Fibroblast of skin of abdomen (primary cell): ENCODE data around the gene PLB1.
"Not testable (repeated sequence)": the region's sequence is repeated elsewhere in the genome, so short reads cannot be mapped to it uniquely, and the experiment has no call there.

Experiments
- DNase-seq: peaks from one replicate; pipeline ENCODE4 v3.0.0-alpha.2; 2013

The PLB1 gene

DNA sequence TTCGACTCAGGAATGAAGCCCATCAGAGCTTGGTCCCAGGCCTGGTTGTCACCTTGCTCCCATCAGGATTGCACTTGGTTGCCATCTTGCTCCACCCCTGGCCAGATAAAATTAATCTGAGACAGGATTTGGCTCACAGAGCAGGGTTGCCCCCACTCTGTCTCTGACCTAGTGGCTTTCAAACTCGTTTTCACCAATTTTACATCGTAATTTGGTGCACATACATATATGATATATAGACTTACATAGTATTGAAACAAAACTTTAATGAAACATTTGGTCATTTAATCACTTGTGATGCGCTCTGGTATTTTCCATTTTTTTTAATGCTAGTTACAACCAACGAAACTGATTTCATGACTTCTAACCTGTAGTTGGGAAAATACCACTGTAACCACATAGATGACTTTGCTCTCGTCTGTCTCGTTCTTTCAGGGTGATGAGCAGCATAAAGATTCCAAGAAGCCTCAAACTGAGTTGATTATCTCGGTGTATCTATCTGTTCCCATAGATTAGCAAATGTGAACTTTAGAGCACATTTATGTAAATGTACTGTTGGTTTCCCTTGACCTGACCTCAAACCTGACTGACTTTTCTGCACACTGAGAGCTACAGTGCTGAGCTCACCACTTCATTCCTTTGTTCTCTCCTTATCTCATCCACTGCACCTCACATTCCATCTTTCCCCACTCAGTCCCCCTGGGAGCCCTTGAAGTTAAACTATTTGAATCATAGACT, 30.5 kb upstream of the PLB1 start:
- DNase-seq: no peak

DNA sequence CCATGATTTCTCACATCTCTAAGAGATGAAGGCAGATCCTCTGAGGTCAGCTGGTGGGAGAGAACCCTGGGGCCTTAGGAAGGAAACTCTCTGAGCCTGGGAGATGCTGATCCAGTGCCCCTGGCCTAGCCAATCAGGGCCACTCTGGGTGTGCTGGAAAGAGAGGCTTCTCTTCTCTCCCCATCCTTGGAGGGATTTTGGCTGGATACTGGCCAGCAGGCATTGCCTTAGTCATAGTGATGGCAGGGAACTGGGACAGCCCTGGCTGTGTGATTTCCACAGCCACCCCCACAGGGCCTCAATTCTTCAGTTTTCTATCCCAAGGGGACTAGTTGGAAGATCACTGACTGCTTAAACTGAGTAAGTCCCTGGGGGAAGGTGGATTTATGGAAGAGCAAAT, 26.6 kb upstream of the PLB1 start:
- DNase-seq: peak; percentile 48

DNA sequence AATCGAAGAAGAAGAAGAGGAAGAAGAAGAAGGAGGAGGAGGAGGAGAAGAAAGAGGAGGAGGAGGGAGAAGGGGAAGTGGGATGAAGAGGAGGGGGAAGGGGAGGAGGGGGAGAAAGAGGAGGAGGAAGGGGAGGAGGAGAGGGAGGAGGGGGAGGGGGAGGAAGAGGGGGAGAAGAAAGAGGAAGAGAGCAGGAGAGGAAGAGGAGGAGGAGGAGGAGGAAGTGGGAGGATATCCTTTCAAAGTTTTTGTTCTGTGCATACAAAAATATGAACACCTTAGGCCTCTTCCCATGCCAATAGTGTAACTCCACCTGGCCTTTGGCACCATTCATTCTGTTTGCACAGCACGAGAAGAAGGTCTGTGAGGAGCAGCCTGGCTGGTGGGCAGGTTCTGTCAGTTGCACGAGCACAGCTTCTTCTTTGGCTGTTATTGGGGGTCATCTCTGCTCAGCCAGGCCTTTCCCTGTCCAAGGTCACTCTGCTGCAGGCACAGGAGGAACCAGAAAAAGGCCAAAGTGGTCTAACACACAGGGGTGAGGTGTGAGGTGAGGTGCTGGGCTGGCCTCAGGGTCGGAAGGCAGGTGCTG, 25.8 kb upstream of the PLB1 start:
- no peak for DNase-seq

DNA sequence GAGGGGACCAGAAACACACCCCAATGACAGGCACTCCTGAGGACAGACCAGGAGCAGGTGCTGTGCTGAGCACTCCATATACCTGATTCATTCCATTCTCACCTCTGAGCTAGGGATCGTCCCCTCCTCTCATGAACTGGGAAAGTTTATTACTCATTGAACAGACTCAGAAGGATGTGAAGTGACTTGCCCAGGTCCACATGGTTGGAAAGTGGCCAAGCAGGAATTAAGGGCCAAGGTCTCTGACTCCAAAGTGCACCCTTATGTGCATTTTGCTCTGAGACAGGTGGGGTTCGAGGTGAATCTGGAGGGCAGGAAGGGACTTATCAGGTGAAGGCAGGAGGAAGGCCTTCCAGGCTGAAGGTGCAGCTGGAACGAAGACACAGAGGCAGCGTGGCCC, 25.1 kb upstream of the PLB1 start:
- DNase-seq: no peak

DNA sequence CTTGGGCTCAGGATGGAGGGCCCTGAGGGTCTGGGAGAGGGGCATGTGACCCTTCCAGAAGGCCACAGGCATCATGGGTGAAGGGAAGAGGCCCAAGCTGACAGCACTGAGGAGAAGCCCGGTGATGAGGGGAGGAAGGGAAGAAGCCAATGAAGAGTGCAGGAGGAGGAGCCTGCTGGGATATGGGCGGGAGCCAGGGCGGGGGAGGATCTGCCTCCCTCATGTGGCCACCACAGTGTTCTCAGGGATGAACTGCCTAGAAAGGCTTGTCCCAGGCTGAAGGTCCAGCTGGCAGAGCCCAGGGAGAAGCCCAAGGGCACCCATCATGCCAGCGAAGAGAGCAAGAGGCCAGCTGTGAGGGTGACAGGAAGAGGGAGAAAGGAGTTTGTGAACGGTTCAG, 24.6 kb upstream of the PLB1 start:
- DNase-seq: no peak

DNA sequence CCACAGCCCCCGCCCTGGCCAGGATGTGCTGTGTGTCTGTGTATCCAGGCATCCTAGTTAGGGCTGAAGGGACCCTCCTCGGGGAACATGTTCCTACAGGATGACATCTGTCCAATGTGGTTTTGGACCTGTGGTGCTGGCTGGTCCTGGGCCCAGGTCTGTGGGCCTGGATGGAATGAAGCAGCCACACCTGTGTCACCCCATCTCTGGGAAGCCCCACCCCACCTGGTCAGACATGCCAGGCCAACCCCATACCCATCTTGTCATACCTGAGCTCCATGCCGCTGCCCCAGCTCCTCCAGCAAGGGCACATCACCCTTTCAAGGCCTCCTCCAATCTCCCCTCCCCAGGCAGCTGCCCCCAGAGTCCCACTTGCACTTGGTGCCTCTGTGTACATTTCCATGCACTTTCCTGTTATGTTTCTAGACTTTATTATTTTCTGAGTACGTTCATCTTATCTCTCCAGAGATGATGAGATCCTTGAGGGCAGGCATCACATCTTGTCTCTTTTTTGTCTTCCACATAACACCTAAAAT, 24.1 kb upstream of the PLB1 start:
- DNase-seq: no peak

DNA sequence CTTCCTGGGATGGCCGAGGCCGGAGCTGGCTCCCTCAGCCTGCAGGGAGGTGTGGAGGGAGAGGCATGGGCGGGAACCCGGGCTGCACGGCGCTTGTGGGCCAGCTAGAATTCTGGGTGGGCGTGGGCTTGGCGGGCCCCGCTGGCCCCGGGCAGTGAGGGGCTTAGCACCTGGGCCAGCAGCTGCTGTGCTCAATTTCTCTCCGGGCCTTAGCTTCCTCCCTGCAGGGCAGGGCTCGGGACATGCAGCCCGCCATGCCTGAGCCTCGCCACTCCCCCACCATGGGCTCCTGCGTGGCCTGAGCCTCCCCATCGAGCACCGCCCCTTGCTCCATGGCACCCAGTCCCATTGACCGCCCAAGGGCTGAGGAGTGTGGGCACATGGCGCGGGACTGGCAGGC, 23.2 kb upstream of the PLB1 start:
- DNase-seq: not testable (repeated sequence)

DNA sequence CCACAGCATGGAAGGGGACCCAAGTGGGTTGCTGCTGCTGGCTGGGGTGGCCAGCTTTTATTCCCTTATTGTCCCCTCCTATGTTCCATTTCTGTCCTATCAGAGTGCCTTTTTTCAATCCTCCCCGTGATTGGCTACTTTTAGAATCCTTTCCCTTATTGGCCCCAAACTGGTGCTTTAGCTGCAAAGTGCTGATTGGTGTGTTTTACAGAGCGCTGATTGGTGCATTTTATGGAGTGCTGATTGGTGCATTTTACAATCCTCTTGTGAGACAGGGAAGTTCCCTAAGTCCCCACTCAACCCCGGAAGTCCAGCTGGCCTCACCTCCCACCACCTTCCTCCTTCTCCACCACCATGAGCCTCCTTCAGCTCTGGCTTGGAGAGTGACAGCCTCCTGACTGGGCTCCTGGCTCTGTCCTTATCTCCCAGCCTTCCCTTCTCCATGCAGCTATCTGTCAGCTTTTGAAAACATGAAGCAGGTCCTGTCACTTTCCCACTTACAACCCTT, 20.7 kb upstream of the PLB1 start:
- no peak for DNase-seq

DNA sequence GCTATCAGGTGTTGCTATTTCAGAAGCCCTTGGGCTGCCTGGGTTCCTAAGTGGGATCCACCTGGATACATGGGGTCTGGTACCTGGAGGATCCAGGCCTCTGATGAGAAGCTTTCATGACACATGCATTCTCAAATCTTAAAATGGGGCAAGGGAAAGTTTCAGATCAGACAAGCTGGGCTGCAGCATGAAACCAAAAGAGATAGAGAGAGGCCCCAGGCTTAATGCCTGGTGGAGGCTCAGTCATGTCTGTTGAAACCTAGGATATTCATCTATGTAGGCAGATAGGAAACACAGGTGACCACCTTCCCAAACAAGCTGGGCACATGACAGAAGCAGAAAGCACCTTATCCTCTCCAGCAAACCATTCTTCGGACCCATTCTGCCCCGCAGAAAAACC, 18.8 kb upstream of the PLB1 start:
- DNase-seq: no peak

DNA sequence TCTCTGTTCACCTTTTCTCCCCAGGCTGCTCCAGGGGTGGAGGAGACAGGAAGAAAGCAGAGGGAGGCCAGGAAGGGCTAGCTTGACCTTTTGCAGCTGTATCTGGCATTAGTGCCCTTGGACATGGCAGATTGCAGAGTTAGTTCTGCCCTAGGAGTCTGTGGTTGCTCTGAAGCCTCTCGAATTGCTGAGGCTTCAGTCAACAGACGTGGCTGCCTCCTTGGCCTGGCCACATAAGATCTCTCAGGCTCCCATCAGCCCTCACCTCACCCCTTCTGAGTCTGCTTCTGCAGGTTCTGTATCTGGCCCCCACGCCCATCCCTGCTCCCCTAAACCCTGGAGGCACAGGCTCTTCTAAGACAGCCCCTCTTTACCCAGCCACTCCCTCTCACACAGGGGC, 18.2 kb upstream of the PLB1 start:
- DNase-seq: no peak

DNA sequence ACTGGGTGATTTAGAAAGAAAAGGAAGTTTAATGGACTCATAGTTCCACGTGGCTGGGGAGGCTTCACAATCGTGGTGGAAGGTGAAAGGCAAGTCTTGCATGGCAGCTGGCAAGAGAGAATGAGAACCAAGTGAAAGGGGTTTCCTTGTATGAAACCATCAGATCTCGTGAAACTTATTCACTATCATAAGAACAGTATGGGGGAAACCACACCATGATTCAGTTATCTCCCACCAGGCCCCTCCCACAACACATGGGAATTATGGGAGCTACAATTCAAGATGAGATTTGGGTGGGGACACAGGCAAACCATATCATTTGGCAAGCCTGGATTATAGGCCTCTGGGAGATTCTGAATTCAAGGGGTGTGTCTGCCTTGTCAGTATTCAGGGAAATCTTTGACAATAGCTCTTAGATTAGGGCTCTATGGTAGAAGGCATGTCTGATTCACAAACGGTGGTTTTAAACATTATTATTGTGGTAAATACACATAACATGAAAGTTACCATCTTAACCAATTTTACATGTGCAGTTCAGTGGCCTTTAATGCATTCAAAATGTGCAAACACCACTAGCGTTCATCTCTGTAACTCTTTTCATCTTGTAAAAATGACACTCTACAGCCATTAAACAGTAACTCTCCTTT, 15.3 kb upstream of the PLB1 start:
- no peak for DNase-seq

DNA sequence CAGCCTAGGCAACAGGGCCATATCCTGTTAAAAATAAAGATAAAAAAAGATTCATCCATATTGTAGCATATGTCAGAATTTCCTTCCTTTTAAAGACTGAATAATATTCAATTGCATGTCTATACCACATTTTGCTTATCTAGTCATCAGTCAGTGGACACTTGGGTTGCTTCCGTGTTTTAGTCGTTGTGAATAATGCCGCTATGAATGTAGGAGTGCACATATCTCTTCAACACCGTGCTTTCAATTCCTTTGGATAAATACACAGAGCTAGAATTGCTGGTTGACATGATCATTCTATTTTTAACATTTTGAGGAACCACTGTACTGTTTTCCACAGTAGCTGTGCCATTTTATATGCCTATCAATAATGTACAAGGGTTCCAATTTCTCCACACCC, 14.0 kb upstream of the PLB1 start:
- DNase-seq: no peak

DNA sequence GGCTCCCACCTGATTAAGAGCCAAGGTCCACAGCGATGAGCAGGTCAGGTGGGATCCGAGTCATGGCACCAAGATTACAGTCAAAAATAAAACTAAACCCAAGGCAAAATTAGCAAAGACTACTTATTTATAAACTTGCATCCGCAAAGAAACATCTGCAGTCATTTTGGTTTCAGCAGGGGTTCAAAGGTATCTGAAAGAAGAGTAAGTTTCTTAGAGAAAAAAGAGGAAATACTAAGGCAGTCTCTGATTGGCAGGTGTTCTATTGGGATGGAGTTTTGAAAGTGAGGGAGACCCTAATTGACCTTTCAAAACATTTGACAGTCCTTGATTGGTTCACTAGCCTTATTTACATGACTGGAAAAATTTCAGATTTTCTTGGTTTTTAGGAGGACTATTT, 11.0 kb upstream of the PLB1 start:
- no peak for DNase-seq

DNA sequence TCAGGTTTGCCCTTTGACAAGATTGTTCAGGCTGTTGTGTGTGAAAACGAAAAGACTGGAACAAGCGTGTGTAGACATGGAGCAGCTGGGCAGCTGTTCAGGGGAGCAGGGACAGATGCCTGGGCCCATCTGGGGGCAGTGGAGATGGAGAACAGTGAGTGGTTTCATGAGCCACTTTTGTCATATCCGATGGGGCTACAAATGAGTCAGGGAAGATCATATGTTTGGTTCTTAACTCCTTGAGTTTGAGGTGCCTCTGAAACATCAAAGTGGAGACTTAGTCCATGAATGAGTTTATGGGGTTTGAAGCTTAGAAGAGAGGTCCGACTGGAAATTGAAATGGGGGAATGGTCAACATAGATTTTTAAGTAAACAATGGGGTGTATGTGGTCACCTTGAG, 9.3 kb upstream of the PLB1 start:
- no peak for DNase-seq

DNA sequence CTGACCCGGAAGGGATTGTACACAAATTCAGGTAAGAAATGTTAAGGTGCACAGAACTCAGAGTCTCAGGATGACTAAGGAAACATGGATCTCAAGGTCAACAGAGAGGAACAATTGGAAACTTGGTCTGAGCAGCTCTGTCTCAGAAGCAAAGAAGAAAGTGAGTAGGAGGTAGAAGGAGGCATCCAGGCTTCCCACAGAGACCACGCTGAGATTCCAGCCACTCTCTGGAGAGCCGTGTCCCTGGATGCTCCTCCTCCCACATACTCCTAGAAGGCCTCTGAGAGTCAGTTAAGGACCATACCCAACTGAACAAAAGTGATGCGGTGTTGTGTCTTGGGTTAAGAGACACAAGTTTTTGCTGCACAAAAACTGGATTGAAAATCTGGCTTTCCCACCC, 8.6 kb upstream of the PLB1 start:
- no peak for DNase-seq

DNA sequence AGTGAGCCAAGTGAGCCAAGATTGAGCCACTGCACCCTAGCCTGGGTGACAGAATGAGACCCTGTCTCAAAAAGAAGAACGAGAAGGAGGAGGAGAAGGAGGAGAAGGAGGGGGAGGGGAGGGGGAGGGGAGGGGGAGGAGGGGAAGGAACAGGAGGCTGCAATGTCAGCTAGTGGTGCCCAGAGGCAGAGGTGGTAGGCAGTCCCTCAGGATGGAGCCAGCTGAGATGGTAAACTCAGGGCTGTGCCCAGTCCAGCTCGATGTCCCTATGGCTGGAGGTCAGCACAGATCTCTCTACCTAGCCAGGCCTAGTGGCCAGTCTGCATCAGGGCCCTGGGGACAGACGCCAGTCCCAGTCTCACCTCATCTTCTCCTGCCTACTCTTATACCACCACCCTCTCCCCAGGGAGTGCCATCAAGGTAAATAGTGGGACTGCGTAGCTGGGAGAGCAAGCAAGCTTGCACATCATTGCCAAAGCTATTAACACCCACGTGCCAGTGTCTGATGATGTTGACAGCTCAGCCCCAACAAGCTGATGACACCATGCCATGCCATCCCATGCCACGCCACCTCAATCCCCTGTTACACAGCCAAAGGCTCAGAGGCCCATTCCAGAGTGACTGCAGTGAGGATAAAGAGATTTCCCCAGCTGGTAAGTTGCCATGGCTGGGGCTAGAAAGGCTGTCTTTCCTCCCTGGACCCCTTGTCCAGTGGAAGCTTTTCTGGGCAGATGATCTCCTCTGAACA, 7.6 kb upstream of the PLB1 start:
- no peak for DNase-seq

DNA sequence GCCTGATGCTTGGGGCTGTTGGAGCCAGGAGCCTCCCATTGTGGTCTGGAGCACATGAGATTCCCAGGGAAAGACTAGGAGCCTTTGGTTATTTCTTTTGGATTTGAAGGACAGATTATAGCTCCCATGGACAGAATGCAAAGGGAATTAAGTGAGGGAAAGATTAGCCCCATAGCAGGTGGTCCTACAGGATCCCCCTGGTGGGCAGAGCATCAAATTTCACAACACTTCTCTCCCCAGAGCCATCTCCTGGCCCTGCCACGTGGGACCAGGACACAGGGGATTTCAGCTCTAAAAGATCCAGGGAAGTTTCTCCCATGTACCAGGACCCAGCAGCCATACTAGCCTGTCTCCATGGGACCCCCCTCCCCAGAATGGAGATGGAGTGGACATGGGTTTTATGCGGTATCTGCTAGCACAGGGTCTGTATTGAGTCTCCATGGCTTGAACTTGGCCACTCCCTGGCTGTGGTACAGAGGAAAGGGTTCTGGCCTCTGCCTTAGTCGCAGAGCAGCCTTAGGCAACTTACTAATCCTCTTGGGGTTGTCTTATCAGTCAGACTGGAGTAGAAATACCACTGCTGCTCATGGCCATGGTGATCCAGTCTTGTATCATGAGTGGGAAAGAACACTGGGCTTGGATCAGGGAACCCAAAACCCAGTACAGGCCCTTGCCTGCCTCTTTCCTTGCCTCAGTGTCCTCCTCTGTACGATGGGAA, 6.8 kb upstream of the PLB1 start:
- DNase-seq: no peak

DNA sequence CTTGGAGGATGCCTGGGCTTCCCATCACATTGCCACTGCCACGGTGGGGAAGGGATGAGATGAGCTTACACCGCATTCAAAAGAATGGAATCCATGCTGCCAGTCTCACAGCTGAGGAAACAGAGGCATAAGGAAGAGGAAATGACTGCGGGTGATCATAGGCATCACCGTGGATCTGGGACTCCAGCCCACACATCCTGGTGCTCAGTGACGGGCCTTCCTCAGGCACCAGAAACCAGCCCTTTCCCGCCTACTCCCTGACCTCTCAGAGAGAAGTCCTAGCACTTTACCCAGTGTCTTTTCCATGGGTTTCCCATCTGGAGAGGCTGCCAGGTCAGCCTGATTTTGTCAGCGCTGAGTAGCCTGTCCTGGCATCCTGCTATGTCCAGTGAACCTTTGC, 5.3 kb upstream of the PLB1 start:
- DNase-seq: no peak

DNA sequence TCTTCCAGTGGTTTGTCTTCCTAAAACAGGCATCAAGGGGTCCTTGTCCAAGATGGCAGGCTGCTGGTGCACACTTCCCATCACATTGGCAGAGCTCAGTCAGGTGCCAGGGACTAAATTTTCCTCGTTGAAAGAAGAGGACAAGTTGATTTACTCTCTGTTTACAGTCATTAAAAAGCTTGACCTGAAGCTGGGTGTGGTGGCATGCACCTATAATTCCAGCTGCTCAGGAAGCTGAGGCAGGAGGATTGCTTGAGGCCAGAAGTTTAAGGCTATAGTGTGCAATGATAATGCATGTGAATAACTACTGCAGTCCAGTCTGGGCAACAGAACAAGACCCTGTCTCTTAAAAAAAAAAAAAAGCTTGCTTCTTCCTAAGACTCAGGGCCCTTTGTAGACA, 3.6 kb upstream of the PLB1 start:
- DNase-seq: no peak

DNA sequence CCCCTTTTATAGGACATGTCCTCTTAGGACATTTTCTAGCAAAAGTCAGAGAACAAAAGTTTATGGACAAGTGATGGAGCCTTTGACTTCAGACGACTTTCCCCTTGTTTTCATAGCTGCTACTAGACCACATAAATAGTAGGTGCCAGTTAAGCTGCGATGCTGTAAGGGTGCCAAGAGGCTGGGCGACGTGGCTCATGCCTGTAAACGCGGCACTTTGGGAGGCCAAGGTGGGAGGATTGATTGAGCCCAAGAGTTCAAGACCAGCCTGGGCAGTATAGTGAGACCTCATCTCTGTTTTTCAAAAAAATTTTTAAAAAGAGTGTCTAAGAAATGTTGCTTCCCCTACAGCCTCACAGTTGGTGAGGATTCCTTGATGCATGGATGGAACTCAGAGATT, 2.2 kb upstream of the PLB1 start:
- DNase-seq: no peak

DNA sequence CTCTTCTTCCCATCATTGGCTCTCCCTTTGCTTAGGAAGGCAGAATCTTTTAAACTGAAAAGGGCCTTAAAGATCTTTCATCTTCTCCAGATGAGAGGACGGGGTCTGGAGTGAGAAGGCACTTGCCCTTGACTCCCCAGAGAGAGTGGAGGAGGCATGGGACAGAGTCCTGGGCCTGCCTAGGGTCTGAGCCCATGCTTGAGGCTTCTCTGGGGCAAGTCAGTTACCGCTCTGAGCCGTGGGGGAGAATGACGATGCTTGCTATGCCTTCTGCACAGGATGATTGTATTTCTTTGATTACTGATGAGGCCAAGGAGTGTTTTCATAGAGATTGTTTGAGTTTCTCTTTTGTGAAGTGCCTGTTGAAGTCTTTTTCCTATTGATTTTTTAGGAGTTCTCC, 921 bp downstream of the PLB1 start:
- no peak for DNase-seq

DNA sequence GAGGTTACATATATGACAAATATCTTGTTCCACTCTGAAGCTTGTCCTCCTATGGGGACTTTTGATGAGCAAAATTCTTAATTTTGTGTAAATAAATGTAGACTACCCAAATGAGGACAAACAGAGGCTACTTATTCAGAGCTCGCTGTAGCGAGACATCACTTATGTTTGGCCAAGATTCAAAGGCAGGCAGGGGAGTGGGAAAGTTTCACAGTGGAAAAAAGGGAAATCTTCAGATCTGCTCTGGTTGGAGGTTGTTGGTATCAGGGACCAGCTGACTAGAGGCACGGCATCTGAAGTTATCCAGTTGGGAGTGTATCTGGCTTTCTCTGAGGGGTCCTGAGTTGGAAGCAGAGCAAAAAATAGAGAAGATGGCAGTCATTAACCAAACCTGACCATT, 1.3 kb downstream of the PLB1 start:
- no peak for DNase-seq

DNA sequence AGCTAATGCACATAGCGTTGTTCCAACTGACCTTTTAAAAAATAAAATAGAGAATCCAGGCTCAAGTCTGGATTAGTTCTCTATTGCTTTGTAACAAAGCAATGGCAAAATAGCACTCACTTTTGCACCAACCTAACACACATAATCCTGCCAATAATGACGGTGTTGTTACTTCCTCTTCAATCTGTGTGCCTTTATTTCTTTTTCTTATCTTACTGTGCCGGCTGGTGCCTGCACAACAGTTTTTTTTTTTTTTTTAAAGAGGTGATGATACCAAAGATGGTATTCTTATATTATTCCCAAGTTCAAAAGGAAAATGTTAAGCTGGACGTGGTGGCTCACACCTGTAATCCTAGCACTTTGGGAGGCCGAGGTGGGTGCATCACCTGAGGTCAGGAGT, 3.4 kb downstream of the PLB1 start:
- no peak for DNase-seq
